ENCODE data around the gene ATP6V1B1.

DNA sequence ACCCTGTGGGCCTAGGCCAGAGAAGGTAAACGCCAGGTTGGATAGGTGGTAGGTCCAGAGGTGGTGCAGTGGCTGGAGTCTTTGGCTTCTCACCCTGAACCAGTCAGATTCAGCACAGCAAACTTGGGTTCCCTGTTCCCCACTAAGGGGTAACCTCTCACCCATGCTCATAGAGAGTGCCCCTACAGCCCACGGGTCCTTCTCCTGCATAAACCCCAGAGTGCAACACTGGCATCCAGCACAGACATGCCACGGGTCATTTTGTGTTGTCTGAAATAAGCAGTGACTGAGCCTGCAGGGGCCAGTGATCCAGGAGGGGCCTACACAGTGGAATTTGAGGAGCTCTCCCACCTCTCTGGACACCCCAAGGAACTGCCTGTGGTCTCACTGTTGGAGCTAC, 40.5 kb upstream of the ATP6V1B1 start:
- TF ChIP-seq, protein P1, sequence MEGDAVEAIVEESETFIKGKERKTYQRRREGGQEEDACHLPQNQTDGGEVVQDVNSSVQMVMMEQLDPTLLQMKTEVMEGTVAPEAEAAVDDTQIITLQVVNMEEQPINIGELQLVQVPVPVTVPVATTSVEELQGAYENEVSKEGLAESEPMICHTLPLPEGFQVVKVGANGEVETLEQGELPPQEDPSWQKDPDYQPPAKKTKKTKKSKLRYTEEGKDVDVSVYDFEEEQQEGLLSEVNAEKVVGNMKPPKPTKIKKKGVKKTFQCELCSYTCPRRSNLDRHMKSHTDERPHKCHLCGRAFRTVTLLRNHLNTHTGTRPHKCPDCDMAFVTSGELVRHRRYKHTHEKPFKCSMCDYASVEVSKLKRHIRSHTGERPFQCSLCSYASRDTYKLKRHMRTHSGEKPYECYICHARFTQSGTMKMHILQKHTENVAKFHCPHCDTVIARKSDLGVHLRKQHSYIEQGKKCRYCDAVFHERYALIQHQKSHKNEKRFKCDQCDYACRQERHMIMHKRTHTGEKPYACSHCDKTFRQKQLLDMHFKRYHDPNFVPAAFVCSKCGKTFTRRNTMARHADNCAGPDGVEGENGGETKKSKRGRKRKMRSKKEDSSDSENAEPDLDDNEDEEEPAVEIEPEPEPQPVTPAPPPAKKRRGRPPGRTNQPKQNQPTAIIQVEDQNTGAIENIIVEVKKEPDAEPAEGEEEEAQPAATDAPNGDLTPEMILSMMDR (conservative IDR thresholded peaks at IDR 0.05 in 1 of 2, IDR thresholded peaks at IDR 0.05 in 1 of 2; ENCODE audit: extremely low read depth in 1 of 2, insufficient read depth in 1 of 2, low read depth in 1 of 2, low read length in 2 of 2), result no peak
- TF ChIP-seq EZH2 (IDR thresholded peaks at IDR 0.05; ENCODE audit: borderline replicate concordance, low read length), result no peak
